Measurements from ENCODE around the gene NUDT4B.
"Not testable (repeated sequence)": the region's sequence is repeated elsewhere in the genome, so short reads cannot be mapped to it uniquely, and the experiment has no call there.

The NUDT4B gene

DNA sequence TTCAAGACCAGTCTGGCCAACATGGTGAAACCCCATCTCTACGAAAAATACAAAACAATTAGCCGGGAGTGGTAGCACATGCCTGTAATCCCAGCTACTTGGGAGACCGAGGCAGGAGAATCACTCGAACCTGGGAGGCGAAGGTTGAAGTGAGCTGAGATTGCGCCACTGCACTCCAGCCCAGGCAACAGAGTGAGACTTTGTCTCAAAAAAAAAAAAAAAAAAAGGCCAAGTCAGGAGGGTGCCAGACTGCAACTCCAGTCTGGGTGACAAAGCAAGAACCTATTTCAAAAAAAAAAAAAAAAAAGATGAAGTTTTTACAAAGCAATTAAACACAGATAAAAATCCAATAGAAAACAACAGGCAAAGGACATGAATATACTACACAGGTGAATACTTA is 9.9 kb upstream of the NUDT4B start:
- not testable (repeated sequence) for H2AFZ ChIP-seq; H3K9ac ChIP-seq; H3K9me3 ChIP-seq (ENCODE audit: control insufficient read depth, low read length); H3K27ac ChIP-seq; H3K27me3 ChIP-seq (ENCODE audit: control insufficient read depth, insufficient read depth, low read length); H3K4me2 ChIP-seq (ENCODE audit: low read length); H3K4me3 ChIP-seq (ENCODE audit: low read depth, low read length); H3K36me3 ChIP-seq (ENCODE audit: control insufficient read depth, insufficient read depth, low read length); H3K79me2 ChIP-seq; H3K4me1 ChIP-seq

DNA sequence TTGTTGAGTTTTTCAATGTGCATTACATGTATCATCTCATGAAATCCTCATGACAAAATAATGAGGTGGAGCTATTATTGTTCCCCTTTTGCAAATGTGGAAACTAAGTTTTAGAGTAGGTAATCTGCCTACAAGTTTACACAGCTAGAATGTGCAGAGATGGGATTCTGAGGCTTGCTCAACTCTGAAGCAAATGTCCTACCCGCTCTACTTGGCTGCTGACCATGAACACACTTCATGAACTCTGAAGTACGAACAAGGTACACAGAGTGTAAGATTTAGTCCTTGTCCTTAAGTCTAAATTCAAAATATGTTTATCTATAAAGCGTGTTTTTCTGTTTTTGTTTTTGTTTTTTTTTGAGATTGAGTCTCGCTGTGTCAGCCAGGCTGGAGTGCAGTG is 5.4 kb upstream of the NUDT4B start:
- H3K36me3 ChIP-seq (ENCODE audit: control insufficient read depth, insufficient read depth, low read length); H3K27me3 ChIP-seq (ENCODE audit: control insufficient read depth, insufficient read depth, low read length); H3K27ac ChIP-seq; H3K4me3 ChIP-seq (ENCODE audit: low read depth, low read length); H2AFZ ChIP-seq; H3K9me3 ChIP-seq (ENCODE audit: control insufficient read depth, low read length); H3K79me2 ChIP-seq; H3K9ac ChIP-seq; H3K4me2 ChIP-seq (ENCODE audit: low read length); H3K4me1 ChIP-seq: not testable (repeated sequence)

- not testable (repeated sequence) for H3K36me3 ChIP-seq (ENCODE audit: control insufficient read depth, insufficient read depth, low read length); H3K4me2 ChIP-seq (ENCODE audit: low read length); H3K27ac ChIP-seq; H2AFZ ChIP-seq; H3K4me3 ChIP-seq (ENCODE audit: low read depth, low read length); H3K9ac ChIP-seq; H3K9me3 ChIP-seq (ENCODE audit: control insufficient read depth, low read length); H3K4me1 ChIP-seq; H3K27me3 ChIP-seq (ENCODE audit: control insufficient read depth, insufficient read depth, low read length); H3K79me2 ChIP-seq
Observed at GRCh38 chr1:148743726-148744720, 4.6 kb upstream of the NUDT4B start.

GRCh38 chr1:148749335-148749681 is 734 bp downstream of the NUDT4B start:
- not testable (repeated sequence) for H3K9me3 ChIP-seq (ENCODE audit: control insufficient read depth, low read length); H3K27ac ChIP-seq; H3K79me2 ChIP-seq; H3K27me3 ChIP-seq (ENCODE audit: control insufficient read depth, insufficient read depth, low read length); H3K4me1 ChIP-seq; H3K36me3 ChIP-seq (ENCODE audit: control insufficient read depth, insufficient read depth, low read length); H3K4me2 ChIP-seq (ENCODE audit: low read length); H2AFZ ChIP-seq; H3K9ac ChIP-seq; H3K4me3 ChIP-seq (ENCODE audit: low read depth, low read length)

DNA sequence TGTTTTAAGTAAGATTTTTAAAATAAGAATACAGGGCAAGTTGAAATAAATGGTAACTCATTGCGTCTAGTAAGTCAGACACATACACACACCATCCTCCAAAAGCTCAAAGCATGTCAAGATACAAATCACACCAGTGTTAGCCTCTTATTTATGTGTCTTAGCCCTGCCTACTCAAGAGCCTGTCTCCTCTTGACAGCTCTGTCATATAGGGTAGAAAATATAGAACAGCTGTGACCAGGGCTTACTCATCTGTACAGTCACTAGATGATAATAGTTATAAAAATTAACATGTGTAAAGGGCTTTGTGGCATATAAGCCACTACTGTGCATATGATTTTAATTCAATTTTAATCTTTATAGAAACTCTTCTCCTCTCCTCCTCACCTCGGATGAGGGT is 7.7 kb downstream of the NUDT4B start:
- H3K4me1 ChIP-seq; H3K79me2 ChIP-seq; H3K36me3 ChIP-seq (ENCODE audit: control insufficient read depth, insufficient read depth, low read length); H3K9ac ChIP-seq; H3K4me2 ChIP-seq (ENCODE audit: low read length); H3K9me3 ChIP-seq (ENCODE audit: control insufficient read depth, low read length); H3K27ac ChIP-seq; H3K4me3 ChIP-seq (ENCODE audit: low read depth, low read length); H2AFZ ChIP-seq; H3K27me3 ChIP-seq (ENCODE audit: control insufficient read depth, insufficient read depth, low read length): not testable (repeated sequence)

DNA sequence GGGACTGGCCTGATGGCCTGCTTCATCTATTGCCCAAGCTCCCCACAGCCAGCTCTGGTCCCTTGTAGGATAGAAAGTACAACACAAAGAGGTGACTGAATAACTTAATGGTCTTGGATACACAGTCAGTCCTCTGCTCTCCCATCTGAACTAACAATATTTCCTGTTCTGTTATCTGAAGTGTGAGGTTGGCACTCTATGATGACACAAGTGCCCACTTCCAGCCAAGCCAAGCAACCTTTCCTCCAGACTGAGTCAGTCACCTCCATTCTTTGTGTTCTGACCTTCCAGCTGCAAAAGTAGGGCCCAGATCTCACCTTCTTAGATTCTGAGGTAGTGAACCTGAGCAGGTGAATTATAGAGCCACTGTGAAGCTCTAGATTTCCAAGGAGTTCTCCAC is 8.9 kb downstream of the NUDT4B start:
- not testable (repeated sequence) for H3K4me3 ChIP-seq (ENCODE audit: low read depth, low read length); H3K79me2 ChIP-seq; H3K27ac ChIP-seq; H3K9me3 ChIP-seq (ENCODE audit: control insufficient read depth, low read length); H3K4me2 ChIP-seq (ENCODE audit: low read length); H3K4me1 ChIP-seq; H3K27me3 ChIP-seq (ENCODE audit: control insufficient read depth, insufficient read depth, low read length); H3K36me3 ChIP-seq (ENCODE audit: control insufficient read depth, insufficient read depth, low read length); H2AFZ ChIP-seq; H3K9ac ChIP-seq

DNA sequence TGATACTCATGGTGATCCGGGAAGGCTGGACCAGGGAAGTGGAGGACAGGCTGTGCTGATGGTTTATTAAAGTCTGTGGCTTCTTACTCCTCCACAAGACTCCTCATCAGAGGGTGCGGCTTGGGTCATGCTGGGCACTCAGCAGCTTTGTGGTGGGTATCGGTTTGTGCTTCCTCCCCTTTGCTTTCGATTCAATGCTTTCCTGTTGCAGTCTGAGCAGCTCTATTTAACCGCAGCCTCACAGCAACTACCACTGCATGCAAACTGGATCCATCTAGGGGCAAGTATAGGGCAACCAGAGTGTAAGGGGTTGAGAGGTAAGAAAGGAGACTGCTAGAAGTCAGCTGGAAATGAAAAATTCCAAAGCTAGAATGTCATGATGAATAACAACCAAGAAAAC is 9.8 kb downstream of the NUDT4B start:
- not testable (repeated sequence) for H3K36me3 ChIP-seq (ENCODE audit: control insufficient read depth, insufficient read depth, low read length); H3K9me3 ChIP-seq (ENCODE audit: control insufficient read depth, low read length)

DNA sequence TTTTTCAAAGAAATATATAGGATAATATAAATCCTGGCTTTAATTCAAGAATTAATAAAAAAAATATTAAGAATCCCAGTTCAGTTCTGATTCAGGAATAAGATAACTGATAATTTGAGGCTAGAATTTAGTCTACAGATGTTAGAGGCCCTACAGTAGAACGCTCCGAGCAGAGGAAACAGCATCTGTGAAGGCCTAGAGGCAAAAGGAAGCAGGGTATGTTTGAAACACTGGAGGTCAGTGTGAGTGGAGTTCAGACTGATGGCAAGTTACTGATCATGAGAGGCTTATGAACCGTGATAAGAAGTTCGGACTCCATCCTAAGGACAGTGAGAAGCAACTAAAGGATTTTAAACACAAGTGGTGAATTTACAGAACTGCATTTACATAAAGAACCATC is 10.4 kb downstream of the NUDT4B start:
- H3K36me3 ChIP-seq (ENCODE audit: control insufficient read depth, insufficient read depth, low read length), result not testable (repeated sequence)

More for the DNA sequence above, 9.8 kb downstream of the NUDT4B start:
- H3K9ac ChIP-seq; H2AFZ ChIP-seq; H3K27me3 ChIP-seq (ENCODE audit: control insufficient read depth, insufficient read depth, low read length); H3K4me3 ChIP-seq (ENCODE audit: low read depth, low read length); H3K79me2 ChIP-seq; H3K4me2 ChIP-seq (ENCODE audit: low read length); H3K4me1 ChIP-seq; H3K27ac ChIP-seq: not testable (repeated sequence)

DNA sequence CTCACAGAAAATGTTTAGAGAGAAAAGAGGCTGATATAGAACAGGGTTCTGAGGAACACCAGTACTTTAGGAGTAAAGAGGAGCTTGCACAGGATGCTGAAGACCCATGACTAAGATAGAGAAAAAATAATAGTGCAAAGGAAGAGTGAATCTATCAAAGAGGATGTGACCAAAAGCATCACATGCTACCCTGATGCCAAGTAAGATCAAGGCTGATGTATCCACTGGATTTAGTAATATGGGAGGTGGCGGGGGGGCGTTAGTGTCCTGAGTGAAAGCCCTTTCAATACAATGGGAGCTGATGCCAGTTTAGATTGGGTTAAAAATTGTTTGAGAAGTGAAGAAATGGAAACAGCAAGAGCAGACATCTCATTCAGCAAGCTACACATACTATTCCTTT is 11.2 kb downstream of the NUDT4B start:
- not testable (repeated sequence) for H3K9ac ChIP-seq; H3K4me3 ChIP-seq (ENCODE audit: low read depth, low read length); H3K4me2 ChIP-seq (ENCODE audit: low read length); H3K9me3 ChIP-seq (ENCODE audit: control insufficient read depth, low read length); H3K4me1 ChIP-seq; H3K27ac ChIP-seq; H2AFZ ChIP-seq; H3K27me3 ChIP-seq (ENCODE audit: control insufficient read depth, insufficient read depth, low read length); H3K36me3 ChIP-seq (ENCODE audit: control insufficient read depth, insufficient read depth, low read length); H3K79me2 ChIP-seq

More for the DNA sequence above, 10.4 kb downstream of the NUDT4B start:
- not testable (repeated sequence) for H3K27me3 ChIP-seq (ENCODE audit: control insufficient read depth, insufficient read depth, low read length); H3K79me2 ChIP-seq; H3K27ac ChIP-seq; H3K9ac ChIP-seq; H3K4me1 ChIP-seq; H3K4me3 ChIP-seq (ENCODE audit: low read depth, low read length); H3K4me2 ChIP-seq (ENCODE audit: low read length); H3K9me3 ChIP-seq (ENCODE audit: control insufficient read depth, low read length); H2AFZ ChIP-seq

DNA sequence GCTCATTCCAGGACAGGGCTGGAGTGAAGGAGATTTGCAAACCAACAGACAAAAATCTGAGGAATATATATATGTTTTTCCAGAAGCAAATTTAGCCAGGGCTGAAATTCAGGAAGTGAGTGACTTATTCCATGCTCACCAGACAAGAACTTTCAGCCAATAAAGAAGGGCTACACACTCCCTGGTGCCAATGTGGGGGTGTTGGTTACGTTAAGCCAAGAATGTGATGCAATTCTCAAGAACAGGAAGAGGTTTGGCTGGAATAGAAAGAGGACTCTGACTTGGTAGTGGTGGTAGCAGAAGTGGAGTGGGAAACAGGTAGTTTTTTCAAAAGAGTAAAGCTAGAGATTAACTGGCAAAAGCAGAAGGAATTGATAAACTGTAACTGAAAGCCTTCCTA is 11.6 kb downstream of the NUDT4B start:
- not testable (repeated sequence) for H3K36me3 ChIP-seq (ENCODE audit: control insufficient read depth, insufficient read depth, low read length); H3K27me3 ChIP-seq (ENCODE audit: control insufficient read depth, insufficient read depth, low read length); H3K4me2 ChIP-seq (ENCODE audit: low read length); H3K9me3 ChIP-seq (ENCODE audit: control insufficient read depth, low read length); H3K27ac ChIP-seq; H2AFZ ChIP-seq; H3K9ac ChIP-seq; H3K4me1 ChIP-seq; H3K79me2 ChIP-seq; H3K4me3 ChIP-seq (ENCODE audit: low read depth, low read length)

- H3K27ac ChIP-seq; H2AFZ ChIP-seq; H3K4me3 ChIP-seq (ENCODE audit: low read depth, low read length); H3K4me2 ChIP-seq (ENCODE audit: low read length); H3K4me1 ChIP-seq; H3K9ac ChIP-seq; H3K79me2 ChIP-seq; H3K27me3 ChIP-seq (ENCODE audit: control insufficient read depth, insufficient read depth, low read length); H3K9me3 ChIP-seq (ENCODE audit: control insufficient read depth, low read length); H3K36me3 ChIP-seq (ENCODE audit: control insufficient read depth, insufficient read depth, low read length): not testable (repeated sequence)
Observed at GRCh38 chr1:148761360-148761759, 12.8 kb downstream of the NUDT4B start.
